NCI-H1105 treated with DMSO at 0.1 percent for 48 hours (cell line): ENCODE measurements around the gene PTPRM.
"Not testable (repeated sequence)": the region's sequence is repeated elsewhere in the genome, so short reads cannot be mapped to it uniquely, and the experiment has no call there.

Experiments used
- DNase-seq: peaks from one replicate; lab custom pipeline; 2025; lab: John Stamatoyannopoulos, UW

The PTPRM gene

DNA sequence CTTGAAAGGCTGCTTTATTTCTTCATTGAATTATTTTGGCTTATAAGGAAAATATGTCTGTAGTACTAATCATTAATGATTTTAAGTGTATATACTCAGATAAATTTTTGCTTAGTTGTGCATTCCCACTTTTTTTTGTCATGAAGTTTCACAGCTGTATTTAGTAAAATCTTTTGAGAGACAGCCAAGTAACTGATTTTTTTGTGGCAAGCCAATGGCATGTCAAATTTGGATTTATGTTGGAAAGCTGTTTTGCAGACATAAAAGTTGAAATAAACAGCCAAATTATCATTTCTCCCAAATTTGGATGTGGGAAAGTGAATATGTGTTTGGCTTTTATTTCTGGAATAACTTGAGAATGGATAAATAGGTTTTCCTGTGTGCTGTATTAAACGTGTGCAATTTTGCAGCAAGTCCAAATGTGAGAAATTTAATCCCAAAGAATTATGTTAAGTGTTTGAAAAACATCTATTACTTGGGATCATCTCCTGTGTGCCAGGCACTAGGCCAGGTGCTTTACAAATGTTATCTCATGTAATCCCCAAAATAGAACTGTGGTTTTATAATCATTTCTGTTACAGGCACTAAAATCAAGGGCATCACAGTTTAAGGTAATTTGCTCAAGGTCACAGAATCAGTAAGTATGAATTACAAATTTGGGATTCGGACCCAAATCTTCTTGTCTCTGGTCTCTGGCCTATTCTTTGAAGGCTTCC lies 160.4 kb downstream of the PTPRM start:
- DNase-seq: no peak

DNA sequence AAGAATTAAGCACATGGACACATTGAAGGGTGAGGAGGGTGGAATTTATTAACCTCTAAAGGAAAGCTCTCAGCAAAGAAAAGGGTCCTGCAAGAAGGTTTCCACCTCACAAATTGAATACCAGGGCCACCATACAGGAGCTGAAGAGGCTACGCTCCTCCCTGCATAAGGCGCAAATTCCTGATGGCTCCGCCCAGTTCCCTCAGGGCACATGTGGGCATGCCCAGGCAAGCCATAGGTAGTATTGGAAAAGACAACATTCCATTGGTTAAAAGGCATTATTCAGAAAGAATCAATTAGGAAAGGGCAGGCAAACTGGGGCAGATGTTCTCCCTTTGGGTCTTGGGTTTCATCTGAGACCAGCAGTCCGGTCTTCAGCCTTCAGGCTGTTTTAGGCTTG lies 161.2 kb downstream of the PTPRM start:
- no peak for DNase-seq

DNA sequence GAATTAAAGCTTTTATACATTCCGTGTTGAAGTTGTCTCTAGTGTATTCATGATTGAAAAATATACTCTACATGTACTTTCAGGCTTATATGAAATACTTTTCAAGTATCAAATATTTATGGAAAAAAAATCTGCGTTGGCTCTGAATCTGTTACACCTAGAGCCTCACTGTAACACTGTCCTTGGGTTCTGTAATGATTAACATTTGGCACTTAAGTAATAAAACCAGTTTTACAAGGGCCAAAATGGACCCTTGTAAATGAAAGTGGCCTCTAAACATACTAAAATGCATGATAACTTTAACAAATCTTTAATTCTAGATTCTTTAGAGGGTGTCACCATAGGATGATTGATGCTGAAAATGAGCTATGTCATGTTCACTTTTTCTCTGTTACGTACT lies 162.8 kb downstream of the PTPRM start:
- DNase-seq: no peak

DNA sequence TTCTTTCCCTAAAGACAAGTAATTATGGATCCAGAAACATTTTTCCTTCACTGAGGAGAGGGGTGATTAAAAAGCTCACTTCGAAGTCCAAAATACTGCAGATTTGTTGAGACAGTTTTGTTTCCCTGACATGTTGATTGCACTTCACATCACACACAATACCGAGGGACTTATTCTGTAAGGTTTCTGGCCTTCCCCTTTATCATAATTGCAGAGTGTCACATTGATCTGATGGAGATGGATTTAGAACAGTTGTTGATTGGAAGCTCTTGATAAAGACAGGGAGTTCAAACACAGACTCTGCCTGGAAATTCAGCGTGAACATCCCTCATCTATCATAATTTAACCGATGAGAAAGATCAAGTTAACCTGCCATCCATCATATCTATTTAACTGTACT lies 163.6 kb downstream of the PTPRM start:
- DNase-seq: no peak

DNA sequence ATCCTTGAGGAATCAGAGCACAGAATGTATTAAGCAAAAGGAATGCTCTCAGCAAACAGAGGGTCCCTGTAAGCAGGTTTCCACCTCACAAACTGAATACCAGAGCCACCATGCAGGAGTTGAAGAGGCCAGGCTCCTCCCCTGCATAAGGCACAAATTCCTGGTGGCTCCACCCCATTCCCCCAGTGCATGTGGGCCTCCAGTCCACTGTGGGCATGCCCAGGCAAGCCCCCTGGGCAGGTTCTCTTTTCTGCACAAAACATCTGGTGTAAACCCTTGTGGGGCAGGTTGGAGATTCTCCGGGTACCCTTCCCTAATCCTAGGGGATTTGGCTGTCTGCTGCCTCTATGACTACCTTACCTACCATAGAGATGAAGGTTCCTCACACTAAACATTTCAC lies 166.5 kb downstream of the PTPRM start:
- DNase-seq: no peak

DNA sequence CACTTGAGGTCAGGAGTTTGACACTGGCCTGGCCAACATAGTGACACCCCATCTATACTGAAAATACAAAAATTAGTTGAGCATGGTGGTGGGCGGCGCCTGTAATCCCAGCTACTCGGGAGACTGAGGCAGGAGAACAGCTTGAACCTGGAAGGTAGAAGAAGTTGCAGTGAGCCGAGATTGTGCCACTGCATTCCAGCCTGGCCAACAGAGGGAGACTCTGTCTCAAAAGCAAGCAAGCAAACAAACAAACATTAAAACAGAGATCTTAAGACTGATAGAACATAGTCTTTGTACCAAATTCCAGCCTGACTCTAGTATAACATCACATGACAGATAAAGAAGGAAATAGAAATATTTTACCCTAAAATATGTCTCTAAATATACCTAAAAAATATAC lies 168.1 kb downstream of the PTPRM start:
- no peak for DNase-seq

DNA sequence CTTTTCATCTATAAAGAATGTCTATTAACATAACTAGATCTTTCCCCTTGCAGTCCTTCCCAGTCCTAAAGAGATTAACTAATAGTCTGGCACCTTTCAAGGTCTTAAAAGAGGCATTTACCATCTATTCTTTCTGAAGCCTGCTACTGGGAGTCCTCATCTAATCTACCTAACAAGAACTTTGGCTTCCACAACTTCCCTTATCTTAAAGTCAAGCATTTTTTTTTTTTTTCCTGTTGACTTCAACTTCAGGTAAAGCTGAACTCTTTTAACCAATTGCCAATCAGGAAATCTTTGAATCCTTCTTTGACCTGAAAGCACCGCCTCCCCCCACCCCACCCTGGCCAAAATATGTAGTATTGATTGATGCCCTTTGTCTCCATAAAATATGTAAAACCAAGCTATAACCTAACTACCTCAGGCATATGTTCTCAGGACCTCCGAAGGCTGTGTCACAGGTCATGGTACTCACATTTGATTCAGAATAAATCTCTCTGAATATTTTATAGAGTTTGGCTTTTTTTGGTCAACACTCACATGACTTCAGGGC lies 168.6 kb downstream of the PTPRM start:
- DNase-seq: no peak

DNA sequence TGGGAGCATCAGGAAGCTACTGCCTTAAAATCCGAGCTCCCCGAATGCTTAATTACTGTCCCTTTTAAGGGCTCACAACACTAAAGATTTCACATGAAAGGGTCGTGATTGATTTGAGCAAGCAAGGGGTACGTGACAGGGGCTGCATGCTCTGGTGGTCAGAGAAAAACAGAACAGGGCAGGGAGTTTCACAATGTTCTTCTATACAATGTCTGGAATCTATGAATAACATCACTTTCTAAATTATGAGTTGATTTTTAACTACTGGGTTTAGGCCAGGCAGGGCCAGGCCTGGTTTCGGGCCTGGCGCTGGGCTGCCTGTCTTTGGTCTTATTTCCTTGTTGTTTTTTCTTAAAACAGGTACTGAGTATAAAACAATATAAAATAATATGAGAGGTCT lies 169.4 kb downstream of the PTPRM start:
- not testable (repeated sequence) for DNase-seq

DNA sequence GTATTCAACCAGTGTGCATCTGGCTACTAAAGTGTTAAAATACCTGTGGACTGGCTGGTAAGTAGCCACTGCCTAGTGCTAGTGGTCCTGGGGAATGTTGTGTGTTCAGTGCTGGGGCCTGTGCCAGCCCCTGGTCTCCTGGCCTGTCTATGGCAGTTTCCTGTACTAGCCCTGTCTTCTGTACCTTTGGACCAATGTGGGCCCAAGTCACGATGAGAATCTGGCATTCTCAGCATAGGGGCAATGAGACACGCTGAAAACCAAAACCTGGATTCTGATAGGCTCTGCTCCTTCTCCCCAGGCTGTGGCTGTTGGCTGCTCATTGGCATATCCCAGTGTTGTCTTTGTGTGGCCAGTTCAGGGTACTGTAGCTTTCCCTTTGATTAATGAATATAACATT lies 170.4 kb downstream of the PTPRM start:
- no peak for DNase-seq

DNA sequence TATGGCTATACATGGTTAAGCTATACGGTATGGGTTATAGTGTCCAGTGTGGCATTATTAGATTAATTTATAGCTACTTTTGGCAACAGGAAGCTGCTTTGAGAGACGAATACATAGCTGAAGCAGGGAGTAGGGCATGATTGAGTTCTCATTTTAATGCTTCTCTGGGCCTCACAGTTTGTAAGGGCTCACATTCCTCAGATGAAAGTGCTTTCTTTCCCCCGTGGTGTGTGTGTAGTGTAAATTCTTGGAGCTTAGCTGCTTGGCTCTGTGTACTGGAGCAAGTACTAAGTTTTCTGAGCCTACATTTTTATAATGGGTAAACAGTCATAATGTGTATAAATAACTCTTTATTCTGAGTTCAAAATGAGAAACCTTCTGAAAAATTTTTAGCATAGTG lies 173.7 kb downstream of the PTPRM start:
- no peak for DNase-seq

DNA sequence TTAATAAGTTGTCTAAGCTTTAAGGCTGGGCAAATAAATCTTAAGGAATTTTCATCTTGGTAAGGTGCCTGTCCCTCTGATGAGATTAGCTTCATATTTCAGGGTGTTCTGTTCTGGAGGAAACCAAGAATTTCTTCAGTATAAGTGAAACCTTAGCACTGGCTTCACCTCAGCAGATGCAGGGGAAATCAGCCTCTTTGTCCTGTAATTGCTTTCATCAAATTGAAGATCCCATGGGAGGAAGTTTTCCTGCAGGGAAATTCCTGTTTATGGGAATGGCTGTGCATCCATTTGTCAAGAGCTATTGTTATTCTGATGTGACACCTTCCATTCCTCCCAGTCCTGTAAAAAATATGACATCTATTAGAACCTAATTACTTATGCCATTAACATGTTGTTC lies 174.5 kb downstream of the PTPRM start:
- DNase-seq: no peak

DNA sequence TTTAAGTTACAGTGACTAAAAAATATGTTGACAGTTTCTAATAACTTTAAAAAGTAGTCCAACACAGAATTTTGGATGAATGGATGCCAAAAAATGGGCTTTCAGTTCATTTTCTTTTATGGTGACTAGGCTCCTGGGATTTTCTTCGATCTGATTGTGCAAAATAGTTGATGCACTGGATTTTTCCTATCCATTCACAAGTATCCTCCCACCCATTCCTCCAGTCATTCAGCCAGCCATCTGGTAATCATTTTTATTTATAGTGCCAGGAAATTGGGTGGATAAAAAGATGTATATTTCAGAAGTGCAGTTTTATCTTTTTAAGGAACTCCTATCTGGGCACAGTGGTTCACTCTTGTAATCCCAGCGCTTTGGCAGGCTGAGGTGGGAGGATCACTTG lies 175.1 kb downstream of the PTPRM start:
- DNase-seq: no peak

DNA sequence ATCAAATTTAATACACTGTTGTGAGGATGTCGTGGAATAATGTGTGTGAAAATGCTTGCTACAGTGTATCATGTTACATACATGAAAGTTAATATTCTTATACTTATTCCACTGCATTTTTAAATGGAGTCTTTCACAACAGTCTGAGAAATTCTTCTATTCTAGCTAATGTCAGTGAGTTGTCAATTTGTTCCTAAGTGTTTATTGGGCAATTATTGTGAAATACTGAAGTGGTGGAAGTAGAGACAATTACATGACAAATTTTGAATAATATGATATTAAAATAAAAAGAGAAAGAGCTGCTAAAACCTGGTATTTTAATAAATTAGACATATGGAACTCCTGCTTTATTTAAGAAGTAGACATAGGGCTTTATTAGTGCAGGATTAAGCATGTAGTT lies 176.1 kb downstream of the PTPRM start:
- no peak for DNase-seq

DNA sequence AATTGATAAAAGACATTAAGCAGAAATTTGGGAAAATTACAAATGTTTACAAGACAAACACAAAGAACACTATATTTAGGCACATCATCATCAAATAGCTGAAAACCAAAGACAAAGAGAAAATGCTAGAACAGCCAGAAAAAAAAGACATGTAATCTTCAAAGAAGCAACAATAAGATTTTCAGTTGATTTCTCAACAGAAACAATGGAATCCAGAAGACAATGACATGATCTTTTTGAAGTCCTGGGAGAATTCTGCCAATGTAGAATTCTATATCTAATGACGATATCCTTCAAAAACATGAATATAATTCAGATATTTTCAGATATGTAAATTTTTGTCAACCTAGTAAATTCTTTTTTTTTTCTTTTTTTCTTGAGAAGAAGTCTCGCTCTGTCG lies 179.0 kb downstream of the PTPRM start:
- DNase-seq: no peak

DNA sequence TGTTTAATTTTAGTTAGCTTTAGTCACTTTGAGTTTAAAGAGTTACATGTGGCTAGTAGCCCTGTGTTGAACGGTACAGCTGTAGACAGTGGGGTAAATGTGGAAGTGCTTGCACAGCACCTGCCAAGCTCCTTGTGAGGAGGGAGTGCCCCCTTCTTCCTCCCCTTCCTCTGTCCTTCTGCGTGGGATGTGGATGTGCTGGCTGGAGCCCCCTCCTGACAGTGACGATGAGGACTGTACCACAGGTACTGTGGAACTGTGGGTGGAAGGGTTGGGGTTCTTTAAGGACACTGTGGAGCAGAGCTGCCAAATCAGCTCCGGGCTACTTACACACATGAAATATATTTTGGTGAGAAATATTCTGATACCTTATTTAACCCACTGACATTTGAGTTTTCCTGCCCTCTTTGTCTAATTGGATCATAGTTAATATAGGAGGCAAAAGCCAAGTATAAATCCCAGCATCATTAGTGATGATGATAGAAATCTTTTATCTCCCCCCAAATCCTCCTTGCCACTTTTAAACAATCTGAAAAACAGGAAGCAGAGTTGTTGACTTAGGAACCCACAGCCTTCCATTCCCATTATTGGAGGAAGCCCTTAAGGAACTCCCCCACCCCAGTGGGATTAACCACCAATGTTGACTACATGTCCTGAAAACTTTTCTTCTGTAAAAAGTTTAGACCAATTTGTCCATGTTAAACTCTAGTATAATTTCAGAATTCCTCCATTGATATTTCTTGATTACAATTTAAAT lies 181.3 kb downstream of the PTPRM start:
- no peak for DNase-seq

DNA sequence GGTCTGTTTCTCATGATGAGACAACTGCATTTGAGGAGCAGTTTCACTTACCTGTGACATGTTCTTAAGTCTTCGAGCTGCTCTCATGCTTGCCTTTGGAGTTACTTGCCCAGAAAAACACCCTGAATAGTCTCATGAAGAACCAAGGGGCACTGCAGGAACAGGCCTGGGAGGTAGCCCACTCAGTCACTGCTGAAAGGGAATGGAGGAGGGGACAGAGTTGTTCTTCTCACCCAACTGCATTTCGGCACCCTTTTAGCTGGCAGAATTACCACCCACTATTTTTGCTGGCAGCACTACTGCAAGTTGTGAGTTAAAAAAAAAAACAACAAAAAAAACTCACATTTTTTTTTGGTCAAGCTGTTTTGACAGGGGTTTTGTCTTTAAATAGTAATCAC lies 181.9 kb downstream of the PTPRM start:
- no peak for DNase-seq

DNA sequence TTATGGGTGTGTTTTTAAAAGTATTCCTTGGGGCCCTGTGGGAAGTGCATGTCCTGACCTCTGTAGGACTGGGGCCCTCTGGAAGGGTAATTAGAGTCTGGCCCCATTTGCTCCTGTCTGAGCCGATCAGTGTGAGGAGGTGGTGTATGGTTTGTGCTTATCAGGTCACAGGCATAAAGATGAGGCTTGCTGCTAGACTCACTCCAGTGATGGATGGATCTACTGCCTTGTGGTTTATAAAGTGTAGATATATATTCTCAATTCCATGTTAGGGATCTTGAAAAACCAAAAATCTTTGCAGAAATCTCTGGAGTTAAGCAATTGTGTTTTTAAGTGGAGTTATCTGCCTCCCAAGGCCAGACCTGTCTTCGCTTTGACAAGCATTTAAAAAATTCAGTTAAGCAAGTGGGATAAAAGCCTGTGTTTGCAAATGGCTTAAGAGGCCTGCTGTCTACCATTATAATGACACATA lies 182.4 kb downstream of the PTPRM start:
- DNase-seq: no peak

DNA sequence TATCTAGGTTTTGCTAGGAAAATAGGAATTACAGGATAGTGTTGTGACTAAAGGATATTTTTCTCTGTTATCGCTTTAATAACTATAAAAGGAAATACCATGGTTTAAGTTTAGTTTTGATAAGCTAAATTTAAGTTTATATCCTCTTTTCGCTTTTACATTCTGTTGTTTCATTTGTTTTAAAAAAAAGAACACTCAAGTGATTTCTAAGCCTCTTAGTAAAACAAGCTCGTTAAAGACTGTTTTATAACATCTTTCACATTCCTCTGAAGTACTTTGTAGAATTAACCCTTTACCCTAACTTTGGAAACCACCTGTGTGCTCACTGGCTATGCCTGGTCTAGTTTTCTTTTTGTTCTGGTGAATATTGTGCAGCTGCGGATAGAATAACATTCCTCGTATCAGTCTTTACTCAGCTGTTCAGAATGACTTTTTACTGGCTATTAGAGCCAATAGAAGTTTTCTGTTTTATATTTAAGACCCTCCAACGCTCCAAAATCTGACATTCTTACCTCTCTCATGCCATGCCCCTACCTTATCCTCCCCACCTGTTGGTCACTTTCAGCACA lies 183.1 kb downstream of the PTPRM start:
- no peak for DNase-seq

DNA sequence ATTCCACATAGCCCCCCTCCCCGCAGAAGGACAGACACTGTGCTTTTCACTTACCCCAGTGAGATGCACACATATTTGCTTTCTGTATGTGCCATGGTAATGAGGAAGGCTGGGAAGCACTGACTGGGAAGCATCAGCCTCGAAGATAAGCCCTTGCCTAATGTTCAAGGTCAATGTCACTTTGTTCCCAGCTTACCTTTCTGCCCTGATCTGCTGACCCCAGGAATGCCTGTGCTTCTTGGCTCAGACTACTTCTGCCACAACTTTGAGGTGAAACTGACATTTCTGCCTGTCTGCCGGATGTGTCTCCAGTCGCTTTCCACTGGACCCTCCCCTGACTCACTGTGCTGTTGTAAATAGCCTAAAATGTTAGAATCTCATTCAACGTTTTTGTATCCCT lies 183.8 kb downstream of the PTPRM start:
- DNase-seq: no peak

DNA sequence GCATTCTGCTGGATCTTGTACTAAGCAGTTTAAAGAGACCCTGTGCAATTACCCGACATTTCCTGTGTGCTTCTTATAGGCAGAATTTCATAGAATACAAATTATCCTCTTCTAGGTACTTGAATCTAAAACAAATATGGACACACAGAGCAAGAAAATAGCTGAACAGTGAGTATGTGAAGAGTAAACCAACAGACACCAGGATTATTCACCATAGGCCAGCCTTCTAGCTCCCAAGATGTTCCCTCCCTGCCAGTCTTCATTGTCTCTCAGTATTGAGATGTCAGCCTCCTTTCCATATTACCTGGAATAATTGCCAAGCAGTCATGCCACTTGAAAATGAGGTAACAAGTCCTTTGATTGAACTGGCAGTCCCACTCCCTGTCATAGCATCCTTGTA lies 187.1 kb downstream of the PTPRM start:
- peak; percentile 41 for DNase-seq

DNA sequence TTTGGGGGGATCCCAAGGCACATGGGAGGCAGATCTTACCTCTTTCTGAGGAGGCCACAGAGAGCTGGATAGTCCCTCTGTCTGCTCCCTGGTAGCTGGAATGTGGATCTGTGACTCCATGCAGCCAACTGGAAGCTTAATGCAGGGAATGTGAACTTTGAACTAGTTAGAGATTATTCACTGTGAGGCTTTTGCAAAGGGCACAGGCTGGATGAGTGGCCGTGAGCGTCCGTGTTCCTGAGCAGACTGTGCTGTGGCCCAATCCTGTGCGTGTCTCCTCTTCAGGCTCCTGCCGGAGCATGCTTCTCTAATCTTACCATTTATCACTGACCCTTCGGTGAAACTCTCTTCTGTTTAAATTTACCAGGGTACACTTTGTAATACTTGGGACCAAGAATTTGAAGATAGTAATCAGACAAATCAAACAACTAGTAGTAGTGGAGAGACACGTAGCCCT lies 187.6 kb downstream of the PTPRM start:
- DNase-seq: no peak

DNA sequence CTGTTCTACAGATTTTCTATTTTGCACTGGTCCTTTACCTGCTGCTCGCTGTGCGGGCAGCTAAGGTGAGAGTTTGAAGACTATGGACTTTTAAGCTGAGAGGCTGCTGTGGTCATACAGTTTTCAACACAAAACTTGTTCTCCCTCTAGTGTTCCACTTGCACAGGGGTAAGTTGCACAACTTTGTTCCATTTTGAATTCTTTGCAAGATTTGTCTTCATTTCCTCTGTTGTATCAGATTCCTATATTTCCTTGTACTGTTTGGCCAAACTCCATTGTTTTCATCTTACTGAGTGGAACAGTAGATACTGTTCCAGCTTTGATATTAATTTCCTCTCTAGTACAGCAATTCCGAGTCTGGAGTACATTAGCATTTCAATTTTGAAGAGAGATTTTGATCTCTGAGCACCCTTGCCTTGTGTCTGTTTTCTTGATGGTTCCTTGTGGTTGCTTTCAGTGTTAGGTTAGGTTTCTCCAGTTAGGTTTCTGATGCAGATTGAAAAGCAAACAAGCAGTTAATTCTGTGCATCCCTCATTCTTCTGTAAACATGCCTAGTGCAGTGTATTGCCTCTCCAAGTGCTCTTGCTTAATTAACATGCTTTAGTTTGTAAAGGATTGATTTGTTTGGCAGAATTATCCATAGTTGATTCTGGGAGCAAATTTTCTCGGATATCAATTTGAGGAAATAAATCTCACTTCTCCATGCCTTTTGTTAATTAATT lies 188.8 kb downstream of the PTPRM start:
- DNase-seq: no peak
